Activated naive CD4-positive, alpha-beta T cell treated with anti-CD3 and anti-CD28 coated beads, Interleukin-2, amount 50 U/mL, for 24 hours (primary cell): Measurements from ENCODE around the gene WDR77.

Experiments
- H3K27ac Mint-ChIP-seq: one replicate; pipeline ENCODE4 v1.8.0; 2021; ENCODE audit warnings: mild to moderate bottlenecking, mixed read lengths
- H3K27me3 Mint-ChIP-seq: one replicate; pipeline ENCODE4 v1.8.0; 2021; ENCODE audit warnings: mixed read lengths
- H3K36me3 Mint-ChIP-seq: one replicate; pipeline ENCODE4 v1.8.0; 2021; ENCODE audit warnings: mixed read lengths
- H3K4me1 Mint-ChIP-seq: one replicate; pipeline ENCODE4 v1.8.0; 2021; ENCODE audit warnings: mixed read lengths
- H3K4me3 Mint-ChIP-seq: one replicate; pipeline ENCODE4 v1.8.0; 2021; ENCODE audit warnings: mild to moderate bottlenecking, mixed read lengths
- H3K9me3 Mint-ChIP-seq: one replicate; pipeline ENCODE4 v1.8.0; 2021; ENCODE audit warnings: mixed read lengths

The WDR77 gene

GRCh38 chr1:111476214-111476613, 27.2 kb upstream of the WDR77 start:
- Mint-ChIP-seq H3K27me3 (no peaks in the 10 kb centered on the region), H3K4me3 (peak overlapping the region; percentile 95), H3K4me1 (peaks cover 62% of the 10 kb centered on the region), H3K27ac (peak overlapping the region; percentile 94), H3K9me3 (peaks cover 10% of the 10 kb centered on the region), H3K36me3 (peaks cover 15% of the 10 kb centered on the region)

GRCh38 chr1:111475701-111476100, 26.6 kb upstream of the WDR77 start:
- H3K9me3 Mint-ChIP-seq, result peaks cover 10% of the 10 kb centered on the region

GRCh38 chr1:111474521-111474920, 25.5 kb upstream of the WDR77 start:
- H3K27ac Mint-ChIP-seq, result peak overlapping the region; percentile 99
- peaks cover 58% of the 10 kb centered on the region for H3K4me1 Mint-ChIP-seq
- peaks cover 15% of the 10 kb centered on the region for H3K36me3 Mint-ChIP-seq
- H3K4me3 Mint-ChIP-seq, result peak overlapping the region; percentile 95
- no peaks in the 10 kb centered on the region for H3K27me3 Mint-ChIP-seq
- H3K9me3 Mint-ChIP-seq, result peaks cover 10% of the 10 kb centered on the region

More at GRCh38 chr1:111475701-111476100, 26.6 kb upstream of the WDR77 start:
- H3K27me3 Mint-ChIP-seq, result no peaks in the 10 kb centered on the region
- H3K27ac Mint-ChIP-seq, result peak overlapping the region; percentile 94
- peaks cover 62% of the 10 kb centered on the region for H3K4me1 Mint-ChIP-seq
- peak overlapping the region; percentile 95 for H3K4me3 Mint-ChIP-seq
- H3K36me3 Mint-ChIP-seq, result peaks cover 15% of the 10 kb centered on the region

GRCh38 chr1:111474106-111474505, 25.1 kb upstream of the WDR77 start:
- H3K9me3 Mint-ChIP-seq, result peaks cover 10% of the 10 kb centered on the region
- peaks cover 15% of the 10 kb centered on the region for H3K36me3 Mint-ChIP-seq
- H3K4me3 Mint-ChIP-seq, result peak overlapping the region; percentile 95
- H3K27ac Mint-ChIP-seq, result peak overlapping the region; percentile 99
- no peaks in the 10 kb centered on the region for H3K27me3 Mint-ChIP-seq
- H3K4me1 Mint-ChIP-seq, result peaks cover 54% of the 10 kb centered on the region

GRCh38 chr1:111471538-111471937, 22.5 kb upstream of the WDR77 start:
- Mint-ChIP-seq H3K4me3 (no peak overlapping the region), H3K36me3 (peaks cover 6% of the 10 kb centered on the region), H3K27me3 (no peaks in the 10 kb centered on the region), H3K4me1 (peaks cover 37% of the 10 kb centered on the region), H3K9me3 (no peaks in the 10 kb centered on the region), H3K27ac (no peak overlapping the region)

GRCh38 chr1:111471012-111471411, 22.0 kb upstream of the WDR77 start:
- H3K4me1 Mint-ChIP-seq, result peaks cover 32% of the 10 kb centered on the region
- H3K36me3 Mint-ChIP-seq, result peaks cover 6% of the 10 kb centered on the region
- H3K9me3 Mint-ChIP-seq, result no peaks in the 10 kb centered on the region
- no peaks in the 10 kb centered on the region for H3K27me3 Mint-ChIP-seq
- H3K4me3 Mint-ChIP-seq, result no peak overlapping the region
- H3K27ac Mint-ChIP-seq, result no peak overlapping the region

- Mint-ChIP-seq H3K36me3 (peaks cover 6% of the 10 kb centered on the region), H3K9me3 (no peaks in the 10 kb centered on the region), H3K4me3 (no peak overlapping the region), H3K4me1 (peaks cover 28% of the 10 kb centered on the region), H3K27me3 (no peaks in the 10 kb centered on the region), H3K27ac (no peak overlapping the region)
Observed at GRCh38 chr1:111470596-111470995, 21.5 kb upstream of the WDR77 start.

- no peak overlapping the region for H3K4me3 Mint-ChIP-seq
- H3K36me3 Mint-ChIP-seq, result peaks cover 9% of the 10 kb centered on the region
- no peaks in the 10 kb centered on the region for H3K9me3 Mint-ChIP-seq
- H3K27me3 Mint-ChIP-seq, result no peaks in the 10 kb centered on the region
- H3K27ac Mint-ChIP-seq, result no peak overlapping the region
- H3K4me1 Mint-ChIP-seq, result peaks cover 25% of the 10 kb centered on the region
Observed at GRCh38 chr1:111469539-111469938, 20.5 kb upstream of the WDR77 start.

GRCh38 chr1:111468717-111469100, 19.7 kb upstream of the WDR77 start:
- H3K4me1 Mint-ChIP-seq, result peaks cover 28% of the 10 kb centered on the region
- no peaks in the 10 kb centered on the region for H3K9me3 Mint-ChIP-seq
- peaks cover 12% of the 10 kb centered on the region for H3K36me3 Mint-ChIP-seq
- no peak overlapping the region for H3K4me3 Mint-ChIP-seq
- H3K27ac Mint-ChIP-seq, result no peak overlapping the region
- no peaks in the 10 kb centered on the region for H3K27me3 Mint-ChIP-seq

GRCh38 chr1:111467865-111468716, 19.0 kb upstream of the WDR77 start:
- peaks cover 29% of the 10 kb centered on the region for H3K4me1 Mint-ChIP-seq
- no peaks in the 10 kb centered on the region for H3K9me3 Mint-ChIP-seq
- peak overlapping the region; percentile 25 for H3K27ac Mint-ChIP-seq
- no peak overlapping the region for H3K4me3 Mint-ChIP-seq
- H3K36me3 Mint-ChIP-seq, result peaks cover 15% of the 10 kb centered on the region
- no peaks in the 10 kb centered on the region for H3K27me3 Mint-ChIP-seq

- Mint-ChIP-seq H3K9me3 (no peaks in the 10 kb centered on the region), H3K27ac (no peak overlapping the region), H3K4me1 (peaks cover 32% of the 10 kb centered on the region), H3K36me3 (peaks cover 17% of the 10 kb centered on the region), H3K4me3 (no peak overlapping the region), H3K27me3 (no peaks in the 10 kb centered on the region)
Observed at GRCh38 chr1:111466480-111466879, 17.4 kb upstream of the WDR77 start.

- Mint-ChIP-seq H3K27me3 (no peaks in the 10 kb centered on the region), H3K9me3 (no peaks in the 10 kb centered on the region), H3K36me3 (peaks cover 18% of the 10 kb centered on the region), H3K27ac (no peak overlapping the region), H3K4me1 (peaks cover 32% of the 10 kb centered on the region), H3K4me3 (no peak overlapping the region)
Observed at GRCh38 chr1:111465754-111466153, 16.7 kb upstream of the WDR77 start.

- no peaks in the 10 kb centered on the region for H3K27me3 Mint-ChIP-seq
- no peaks in the 10 kb centered on the region for H3K9me3 Mint-ChIP-seq
- peaks cover 24% of the 10 kb centered on the region for H3K36me3 Mint-ChIP-seq
- no peak overlapping the region for H3K4me3 Mint-ChIP-seq
- peak overlapping the region; percentile 80 for H3K27ac Mint-ChIP-seq
- peaks cover 37% of the 10 kb centered on the region for H3K4me1 Mint-ChIP-seq
Observed at GRCh38 chr1:111463029-111463683, 14.1 kb upstream of the WDR77 start.

- H3K9me3 Mint-ChIP-seq, result no peaks in the 10 kb centered on the region
- H3K27me3 Mint-ChIP-seq, result no peaks in the 10 kb centered on the region
- peaks cover 38% of the 10 kb centered on the region for H3K4me1 Mint-ChIP-seq
- no peak overlapping the region for H3K27ac Mint-ChIP-seq
- H3K4me3 Mint-ChIP-seq, result no peak overlapping the region
- H3K36me3 Mint-ChIP-seq, result peaks cover 25% of the 10 kb centered on the region
Observed at GRCh38 chr1:111462370-111463028, 13.4 kb upstream of the WDR77 start.

GRCh38 chr1:111461765-111462164, 12.7 kb upstream of the WDR77 start:
- Mint-ChIP-seq H3K27me3 (no peaks in the 10 kb centered on the region), H3K36me3 (peaks cover 23% of the 10 kb centered on the region), H3K4me1 (peaks cover 36% of the 10 kb centered on the region), H3K4me3 (no peak overlapping the region), H3K27ac (no peak overlapping the region), H3K9me3 (no peaks in the 10 kb centered on the region)

GRCh38 chr1:111455642-111456031, 6.6 kb upstream of the WDR77 start:
- Mint-ChIP-seq H3K9me3 (no peaks in the 10 kb centered on the region), H3K4me1 (peaks cover 71% of the 10 kb centered on the region), H3K36me3 (peaks cover 25% of the 10 kb centered on the region), H3K27me3 (no peaks in the 10 kb centered on the region), H3K4me3 (peak overlapping the region; percentile 52), H3K27ac (peak overlapping the region; percentile 51)
